KMS-11 (cell line): Measurements from ENCODE around the gene CTXN3.

Source experiments
- H2AFZ ChIP-seq: fragments of 200-600 bp; sonication (generic); 2 replicates; pipeline ENCODE4 v1.6.1; 2016; ENCODE audit warnings: antibody characterized with exemption, mixed run types, low read depth
- H3K27ac ChIP-seq: fragments of 200-600 bp; sonication (generic); 2 replicates; pipeline ENCODE4 v1.6.1; 2016; ENCODE audit warnings: mild to moderate bottlenecking, mixed run types
- H3K27me3 ChIP-seq: fragments of 200-600 bp; sonication (generic); 2 replicates; pipeline ENCODE4 v1.6.1; 2017; ENCODE audit warnings: mild to moderate bottlenecking, low read depth, mixed run types, moderate library complexity; ENCODE audit not compliant: insufficient read depth
- H3K36me3 ChIP-seq: fragments of 200-600 bp; sonication (generic); 2 replicates; pipeline ENCODE4 v1.6.1; 2017; ENCODE audit warnings: mild to moderate bottlenecking, mixed run types; ENCODE audit not compliant: insufficient read depth
- H3K4me1 ChIP-seq: fragments of 200-600 bp; sonication (generic); 2 replicates; pipeline ENCODE4 v1.6.1; 2016; ENCODE audit warnings: mild to moderate bottlenecking, low read depth, mixed run types; ENCODE audit not compliant: poor library complexity, severe bottlenecking
- H3K4me2 ChIP-seq: fragments of 200-600 bp; sonication (generic); 2 replicates; pipeline ENCODE4 v1.7.0; 2016; ENCODE audit warnings: mild to moderate bottlenecking, mixed run types
- H3K4me3 ChIP-seq: fragments of 200-600 bp; sonication (generic); IDR thresholded peaks from 2 replicates; pipeline ENCODE4 v1.6.1; 2017; ENCODE audit warnings: low read depth, low read length, mixed read lengths; ENCODE audit not compliant: insufficient read depth
- H3K79me2 ChIP-seq: fragments of 200-600 bp; sonication (generic); 2 replicates; pipeline ENCODE4 v1.6.1; 2016; ENCODE audit warnings: low read depth, mixed run types; ENCODE audit not compliant: insufficient read depth
- H3K9ac ChIP-seq: fragments of 200-600 bp; sonication (generic); 2 replicates; pipeline ENCODE4 v1.6.1; 2016; ENCODE audit warnings: mild to moderate bottlenecking, mixed run types
- H4K20me1 ChIP-seq: fragments of 200-600 bp; sonication (generic); 2 replicates; pipeline ENCODE4 v1.6.1; 2016; ENCODE audit warnings: mild to moderate bottlenecking, mixed run types; ENCODE audit not compliant: insufficient read depth
- TF ChIP-seq, protein P1 (sequence below): fragments of 200-600 bp; sonication (generic); conservative IDR thresholded peaks from 2 replicates; pipeline ENCODE4 v1.6.1; 2017; ENCODE audit warnings: low read depth, mild to moderate bottlenecking, antibody characterized with exemption, low read length, moderate library complexity, mixed read lengths

CTXN3 gene

DNA sequence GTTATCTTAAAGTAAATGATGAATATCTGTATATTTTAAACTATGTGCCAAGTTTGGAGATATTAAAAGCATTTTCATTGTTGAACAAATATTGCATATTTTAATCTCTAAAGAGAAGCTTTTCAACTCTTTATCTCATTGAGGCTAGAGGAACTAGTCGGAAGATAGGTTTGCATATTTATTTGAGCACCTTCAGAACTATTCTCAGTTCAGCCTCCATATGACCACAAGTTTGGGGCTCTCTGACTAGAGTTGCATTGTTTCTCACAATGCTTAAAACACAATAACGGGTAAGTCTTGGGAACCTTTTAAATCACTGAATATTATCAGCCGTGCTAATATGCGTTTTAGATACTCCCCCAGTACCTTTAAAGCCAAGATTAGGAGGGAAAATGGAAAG is 47.3 kb upstream of the CTXN3 start:
- Histone ChIP-seq H2AFZ (no peak overlapping the region), H3K9ac (no peak overlapping the region), H3K27ac (no peak overlapping the region)

DNA sequence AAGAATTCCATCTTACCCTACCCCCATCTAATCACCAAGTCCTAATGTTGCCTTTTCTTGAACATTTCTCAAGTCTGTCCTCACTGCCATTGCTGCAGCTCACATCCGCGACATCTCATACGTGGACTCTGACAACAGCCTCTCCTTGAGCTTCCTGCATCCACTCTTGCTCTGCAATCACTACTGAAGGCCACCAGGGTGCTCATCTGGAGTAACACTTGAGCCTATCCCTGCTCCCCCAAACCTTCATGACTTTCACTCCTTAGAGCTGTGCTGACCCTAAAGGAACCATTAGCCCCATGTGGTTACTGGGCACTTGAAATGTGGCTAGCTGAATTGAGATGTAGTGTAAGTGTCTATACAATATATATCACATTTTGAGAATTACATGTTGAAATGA is 46.4 kb upstream of the CTXN3 start:
- no peak overlapping the region for H2AFZ ChIP-seq
- no peaks in the 10 kb centered on the region for H3K27me3 ChIP-seq
- H3K36me3 ChIP-seq = no peaks in the 10 kb centered on the region
- no peak overlapping the region for H3K27ac ChIP-seq
- no peaks in the 10 kb centered on the region for H3K4me1 ChIP-seq
- no peak overlapping the region for H3K4me3 ChIP-seq
- no peaks in the 10 kb centered on the region for H3K79me2 ChIP-seq
- no peak overlapping the region for H3K9ac ChIP-seq
- TF ChIP-seq, protein P1, sequence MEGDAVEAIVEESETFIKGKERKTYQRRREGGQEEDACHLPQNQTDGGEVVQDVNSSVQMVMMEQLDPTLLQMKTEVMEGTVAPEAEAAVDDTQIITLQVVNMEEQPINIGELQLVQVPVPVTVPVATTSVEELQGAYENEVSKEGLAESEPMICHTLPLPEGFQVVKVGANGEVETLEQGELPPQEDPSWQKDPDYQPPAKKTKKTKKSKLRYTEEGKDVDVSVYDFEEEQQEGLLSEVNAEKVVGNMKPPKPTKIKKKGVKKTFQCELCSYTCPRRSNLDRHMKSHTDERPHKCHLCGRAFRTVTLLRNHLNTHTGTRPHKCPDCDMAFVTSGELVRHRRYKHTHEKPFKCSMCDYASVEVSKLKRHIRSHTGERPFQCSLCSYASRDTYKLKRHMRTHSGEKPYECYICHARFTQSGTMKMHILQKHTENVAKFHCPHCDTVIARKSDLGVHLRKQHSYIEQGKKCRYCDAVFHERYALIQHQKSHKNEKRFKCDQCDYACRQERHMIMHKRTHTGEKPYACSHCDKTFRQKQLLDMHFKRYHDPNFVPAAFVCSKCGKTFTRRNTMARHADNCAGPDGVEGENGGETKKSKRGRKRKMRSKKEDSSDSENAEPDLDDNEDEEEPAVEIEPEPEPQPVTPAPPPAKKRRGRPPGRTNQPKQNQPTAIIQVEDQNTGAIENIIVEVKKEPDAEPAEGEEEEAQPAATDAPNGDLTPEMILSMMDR = no peak
- no peak overlapping the region for H3K4me2 ChIP-seq
- no peaks in the 10 kb centered on the region for H4K20me1 ChIP-seq

More for the DNA sequence above, 47.3 kb upstream of the CTXN3 start:
- Histone ChIP-seq H4K20me1 (no peaks in the 10 kb centered on the region), H3K27me3 (no peaks in the 10 kb centered on the region), H3K79me2 (no peaks in the 10 kb centered on the region), H3K4me3 (no peak overlapping the region), H3K4me2 (no peak overlapping the region), H3K4me1 (no peaks in the 10 kb centered on the region), H3K36me3 (no peaks in the 10 kb centered on the region)
- TF ChIP-seq, protein P1 = no peak

DNA sequence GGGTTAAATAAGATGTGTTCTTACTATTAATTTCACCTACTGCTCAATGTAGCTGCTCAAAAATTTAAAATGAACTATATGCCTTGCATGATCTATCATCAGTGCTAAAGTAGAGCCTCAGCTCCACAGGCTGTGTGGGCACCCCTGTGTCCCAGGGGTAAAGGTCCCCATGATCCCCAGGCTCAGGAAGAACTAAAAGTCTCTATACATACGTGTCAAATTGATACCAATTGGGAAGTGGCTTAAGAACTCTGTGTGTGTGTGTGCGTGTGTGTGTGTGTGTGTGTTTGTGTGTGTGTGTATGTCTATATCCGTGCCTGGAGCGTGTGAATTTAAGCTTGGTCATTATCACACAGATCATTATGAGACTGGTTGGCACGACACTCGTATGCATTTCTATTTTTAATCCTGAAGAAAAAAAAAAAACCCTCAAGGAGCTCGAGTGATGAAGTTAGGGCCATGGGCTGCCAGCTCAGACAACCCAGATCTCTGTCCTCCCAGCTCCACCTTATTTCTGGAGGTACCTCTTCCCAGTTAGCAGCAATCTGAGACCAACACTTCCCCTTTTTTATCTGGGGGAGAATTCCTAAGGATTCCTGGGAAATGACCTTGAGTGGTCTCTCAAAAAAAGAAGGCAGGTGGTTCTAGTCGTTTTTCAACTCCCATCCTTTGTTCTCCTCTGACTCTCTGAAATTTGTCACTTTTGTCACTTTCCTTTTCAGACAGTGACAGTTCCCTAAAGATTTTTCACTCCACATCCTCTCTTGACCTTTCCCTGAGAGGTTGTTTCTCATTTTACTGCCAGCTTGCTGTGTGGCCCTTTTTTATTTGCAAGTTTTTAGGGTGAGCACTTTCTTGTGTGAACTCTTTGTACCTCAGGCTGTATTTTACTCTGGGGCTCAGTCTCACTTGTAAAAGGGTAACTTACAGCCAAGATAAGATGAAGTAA is 45.7 kb upstream of the CTXN3 start:
- Histone ChIP-seq H3K79me2 (no peaks in the 10 kb centered on the region), H3K27ac (no peak overlapping the region), H3K36me3 (no peaks in the 10 kb centered on the region), H3K9ac (no peak overlapping the region), H3K4me2 (no peak overlapping the region), H3K4me3 (no peak overlapping the region), H3K4me1 (no peaks in the 10 kb centered on the region), H3K27me3 (no peaks in the 10 kb centered on the region), H2AFZ (no peak overlapping the region), H4K20me1 (no peaks in the 10 kb centered on the region)
- TF ChIP-seq, protein P1 = no peak

DNA sequence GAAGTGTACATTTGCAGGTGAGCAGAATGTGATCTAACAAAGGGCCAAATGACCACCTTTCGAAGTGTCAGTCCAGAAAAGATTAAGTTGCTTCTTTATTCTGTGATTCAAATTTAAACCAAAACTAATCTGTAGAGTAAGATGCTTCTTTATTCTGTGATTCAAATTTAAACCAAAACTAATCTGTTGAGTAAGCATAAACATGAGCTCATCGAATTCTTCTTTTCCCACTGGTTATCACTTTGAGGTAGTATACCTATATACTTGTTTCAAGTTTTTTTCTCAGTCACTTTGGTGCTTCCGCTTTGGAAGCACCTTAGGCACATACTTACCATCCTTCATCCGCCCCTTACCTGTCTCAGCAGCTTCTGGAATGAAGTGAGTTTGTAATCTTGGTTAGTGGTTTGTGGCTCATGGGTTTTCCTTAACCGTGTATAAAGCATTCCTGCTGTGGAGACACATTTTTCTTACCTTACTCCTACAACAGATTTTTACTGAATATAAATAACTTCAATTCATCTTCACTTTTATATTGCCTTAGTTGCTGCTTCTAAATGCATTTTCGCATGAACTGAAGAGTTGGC is 40.7 kb upstream of the CTXN3 start:
- no peak overlapping the region for H3K4me2 ChIP-seq
- no peak overlapping the region for H3K4me3 ChIP-seq
- H2AFZ ChIP-seq = no peak overlapping the region
- TF ChIP-seq, protein P1 = no peak
- H3K27ac ChIP-seq = no peak overlapping the region
- H3K27me3 ChIP-seq = no peaks in the 10 kb centered on the region
- no peaks in the 10 kb centered on the region for H3K4me1 ChIP-seq
- H4K20me1 ChIP-seq = no peaks in the 10 kb centered on the region
- H3K79me2 ChIP-seq = no peaks in the 10 kb centered on the region
- H3K9ac ChIP-seq = no peak overlapping the region
- H3K36me3 ChIP-seq = no peaks in the 10 kb centered on the region
